HepG2 (cell line): ENCODE measurements around the gene AADACL4. TPM values are rescaled to one million over a fixed set of nuclear protein-coding genes. Genes with fewer than 3 reads are reported as not detected.

Source experiments
- GZF1 ChIP-seq: sonication (generic); formaldehyde crosslinking; IDR thresholded peaks from 2 replicates; pipeline ENCODE4 v1.5.1; 2020; ENCODE audit warnings: mild to moderate bottlenecking, missing genetic modification reagents
- KLF12 ChIP-seq: sonication (generic); formaldehyde crosslinking; IDR thresholded peaks from 2 replicates; pipeline ENCODE4 v1.4.0; 2020; ENCODE audit warnings: missing genetic modification reagents, borderline replicate concordance
- LCORL ChIP-seq, 2 experiments: fragments of 450-650 bp in 1 of 2; sonication (generic) in 1 of 2; formaldehyde crosslinking in 1 of 2; IDR thresholded peaks; 2 replicates each; pipeline versions ENCODE4 v1.5.0 to v1.6.1; 2017 to 2020; ENCODE audit warnings: antibody characterized with exemption in 1 of 2, missing genetic modification reagents in 1 of 2
- NCOA5 ChIP-seq: sonication (generic); formaldehyde crosslinking; IDR thresholded peaks from 2 replicates; pipeline ENCODE4 v1.4.0; 2020; ENCODE audit warnings: missing genetic modification reagents
- PAX8 ChIP-seq: sonication (generic); formaldehyde crosslinking; IDR thresholded peaks from 2 replicates; pipeline ENCODE4 v1.8.0; 2022; ENCODE audit warnings: mild to moderate bottlenecking, missing genetic modification reagents, borderline replicate concordance
- SNAPC2 ChIP-seq: sonication (generic); formaldehyde crosslinking; IDR thresholded peaks from 2 replicates; pipeline ENCODE4 v1.8.1; 2022; ENCODE audit warnings: mild to moderate bottlenecking, missing genetic modification reagents
- SP2 ChIP-seq: sonication (generic); formaldehyde crosslinking; IDR thresholded peaks from 2 replicates; pipeline ENCODE4 v1.5.1; 2020; ENCODE audit warnings: mild to moderate bottlenecking, missing genetic modification reagents
- ZBTB42 ChIP-seq: sonication (generic); formaldehyde crosslinking; IDR thresholded peaks from 2 replicates; pipeline ENCODE4 v1.5.0; 2020; ENCODE audit warnings: mild to moderate bottlenecking, missing genetic modification reagents
- ZNF230 ChIP-seq: sonication (generic); formaldehyde crosslinking; IDR thresholded peaks from 2 replicates; pipeline ENCODE4 v1.4.0; 2020; ENCODE audit warnings: mild to moderate bottlenecking, missing genetic modification reagents
- ZNF34 ChIP-seq: sonication (generic); formaldehyde crosslinking; IDR thresholded peaks from 2 replicates; pipeline ENCODE4 v1.4.0; 2020; ENCODE audit warnings: mild to moderate bottlenecking, missing genetic modification reagents, borderline replicate concordance
- ZNF557 ChIP-seq: sonication (generic); formaldehyde crosslinking; IDR thresholded peaks from 2 replicates; pipeline ENCODE4 v1.4.0; 2020; ENCODE audit warnings: missing genetic modification reagents
- ZNF879 ChIP-seq: sonication (generic); formaldehyde crosslinking; IDR thresholded peaks from 2 replicates; pipeline ENCODE4 v1.8.1; 2023; ENCODE audit warnings: missing genetic modification reagents
- ZSCAN12 ChIP-seq: sonication (generic); formaldehyde crosslinking; IDR thresholded peaks from 2 replicates; pipeline ENCODE4 v1.9.0; 2021; ENCODE audit warnings: mild to moderate bottlenecking, missing genetic modification reagents
- polyA plus RNA-seq, 8 experiments: library from polyadenylated mRNA; depleted of rRNA in 3 of 8; stranded (reverse) in 7 of 8; unstranded in 1 of 8; fragments of >200 nt; fragmentation: Illumina TruSeq in 4 of 8; extraction: Trizol in 4 of 8; gene quantifications; 2 replicates each; pipeline versions ENCODE4 v1.2.1 to v1.2.3, GENCODE V29; 2011 to 2016; ENCODE audit warnings: low read depth in 4 of 8, missing spikeins in 1 of 8, mixed read lengths in 1 of 8; ENCODE audit not compliant: insufficient read depth in 1 of 8
- total RNA-seq, 5 experiments: library from RNA; depleted of rRNA; stranded (reverse); fragments of >200 nt; fragmentation: Illumina TruSeq; extraction: Trizol; gene quantifications; 2 replicates each; pipeline ENCODE4 v1.2.3, GENCODE V29; 2016; ENCODE audit warnings: low read depth in 1 of 5
- TF ChIP-seq, protein P1 (sequence below): sonication (generic); formaldehyde crosslinking; IDR thresholded peaks from 2 replicates; pipeline ENCODE4 v1.4.0; 2020; ENCODE audit warnings: mild to moderate bottlenecking, missing genetic modification reagents
- TF ChIP-seq, protein P2 (sequence below): IDR thresholded peaks from 2 replicates; pipeline ENCODE4 v1.6.1; 2016; ENCODE audit warnings: missing biosample characterization, missing genetic modification reagents, low read depth
- TF ChIP-seq, protein P3 (sequence below): sonication (generic); formaldehyde crosslinking; IDR thresholded peaks from 2 replicates; pipeline ENCODE4 v1.5.0; 2020; ENCODE audit warnings: missing genetic modification reagents, mild to moderate bottlenecking, borderline replicate concordance
- TF ChIP-seq, protein P4 (sequence below), 2 experiments: IDR thresholded peaks; 2 replicates each; pipeline ENCODE4 v1.6.1; 2011 to 2012; ENCODE audit warnings: low read length in 2 of 2, borderline replicate concordance in 1 of 2, low read depth in 1 of 2, mild to moderate bottlenecking in 1 of 2, moderate library complexity in 1 of 2
- TF ChIP-seq, protein P5 (sequence below): IDR thresholded peaks from 2 replicates; pipeline ENCODE4 v1.6.1; 2016; ENCODE audit warnings: low read depth, control low read depth
- TF ChIP-seq, protein P6 (sequence below): sonication (generic); formaldehyde crosslinking; IDR thresholded peaks from 2 replicates; pipeline ENCODE4 v1.5.0; 2020; ENCODE audit warnings: missing genetic modification reagents

AADACL4 gene
- total and polyA plus RNA-seq, 2 of the 13 experiments (the other 11 are each of a cell fraction or from before 2014, with no cell fraction given) = not detected

DNA sequence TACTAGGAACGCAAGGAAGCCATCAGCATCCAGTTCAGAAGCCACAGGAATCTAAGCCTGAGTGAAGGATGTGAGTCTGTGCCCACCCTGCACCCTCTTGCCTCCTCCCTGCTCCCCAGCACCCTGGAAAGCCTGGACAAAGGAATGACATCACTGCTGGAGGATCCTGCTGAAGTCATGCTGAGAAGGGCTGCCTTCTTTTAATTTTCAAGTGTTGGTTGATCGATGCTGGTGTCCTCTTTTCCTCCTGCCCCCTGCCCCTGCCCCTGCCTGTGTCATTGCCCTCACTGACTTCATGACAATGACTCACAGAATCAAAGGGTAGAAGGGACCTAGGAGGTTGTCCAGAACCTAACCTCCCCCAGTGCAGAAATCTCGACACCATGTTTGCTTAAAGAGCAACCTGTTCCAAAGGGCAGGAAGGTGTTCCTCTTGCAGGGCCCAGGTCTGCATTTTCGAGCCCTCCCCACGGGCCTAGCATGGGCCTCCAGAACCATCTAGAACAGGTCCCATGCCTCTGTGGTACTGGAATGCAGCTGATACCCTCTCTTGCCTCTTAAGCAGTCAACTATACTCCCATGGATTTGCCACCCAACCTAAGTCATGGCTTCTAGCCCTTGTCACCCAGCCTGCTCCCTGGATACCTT is 35.5 kb upstream of the AADACL4 start (continued):
- TF ChIP-seq ZSCAN12 (no peak), PAX8 (CRISPR knock-in tag) (no peak), SP2 (no peak), KLF12 (CRISPR knock-in tag) (no peak), GZF1 (CRISPR knock-in tag) (no peak), ZNF557 (CRISPR knock-in tag) (no peak), NCOA5 (no peak), LCORL (IDR thresholded peaks at IDR 0.05) (no peak), LCORL (CRISPR knock-in tag; IDR thresholded peaks at IDR 0.05) (peak; percentile 79), ZNF230 (CRISPR knock-in tag) (no peak), ZNF34 (CRISPR knock-in tag) (no peak), ZNF879 (CRISPR knock-in tag) (no peak), ZBTB42 (no peak), SNAPC2 (no peak)
- TF ChIP-seq, protein P1, sequence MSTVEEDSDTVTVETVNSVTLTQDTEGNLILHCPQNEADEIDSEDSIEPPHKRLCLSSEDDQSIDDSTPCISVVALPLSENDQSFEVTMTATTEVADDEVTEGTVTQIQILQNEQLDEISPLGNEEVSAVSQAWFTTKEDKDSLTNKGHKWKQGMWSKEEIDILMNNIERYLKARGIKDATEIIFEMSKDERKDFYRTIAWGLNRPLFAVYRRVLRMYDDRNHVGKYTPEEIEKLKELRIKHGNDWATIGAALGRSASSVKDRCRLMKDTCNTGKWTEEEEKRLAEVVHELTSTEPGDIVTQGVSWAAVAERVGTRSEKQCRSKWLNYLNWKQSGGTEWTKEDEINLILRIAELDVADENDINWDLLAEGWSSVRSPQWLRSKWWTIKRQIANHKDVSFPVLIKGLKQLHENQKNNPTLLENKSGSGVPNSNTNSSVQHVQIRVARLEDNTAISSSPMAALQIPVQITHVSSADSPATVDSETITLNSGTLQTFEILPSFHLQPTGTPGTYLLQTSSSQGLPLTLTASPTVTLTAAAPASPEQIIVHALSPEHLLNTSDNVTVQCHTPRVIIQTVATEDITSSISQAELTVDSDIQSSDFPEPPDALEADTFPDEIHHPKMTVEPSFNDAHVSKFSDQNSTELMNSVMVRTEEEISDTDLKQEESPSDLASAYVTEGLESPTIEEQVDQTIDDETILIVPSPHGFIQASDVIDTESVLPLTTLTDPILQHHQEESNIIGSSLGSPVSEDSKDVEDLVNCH (CRISPR knock-in tag) = no peak
- TF ChIP-seq, protein P2, sequence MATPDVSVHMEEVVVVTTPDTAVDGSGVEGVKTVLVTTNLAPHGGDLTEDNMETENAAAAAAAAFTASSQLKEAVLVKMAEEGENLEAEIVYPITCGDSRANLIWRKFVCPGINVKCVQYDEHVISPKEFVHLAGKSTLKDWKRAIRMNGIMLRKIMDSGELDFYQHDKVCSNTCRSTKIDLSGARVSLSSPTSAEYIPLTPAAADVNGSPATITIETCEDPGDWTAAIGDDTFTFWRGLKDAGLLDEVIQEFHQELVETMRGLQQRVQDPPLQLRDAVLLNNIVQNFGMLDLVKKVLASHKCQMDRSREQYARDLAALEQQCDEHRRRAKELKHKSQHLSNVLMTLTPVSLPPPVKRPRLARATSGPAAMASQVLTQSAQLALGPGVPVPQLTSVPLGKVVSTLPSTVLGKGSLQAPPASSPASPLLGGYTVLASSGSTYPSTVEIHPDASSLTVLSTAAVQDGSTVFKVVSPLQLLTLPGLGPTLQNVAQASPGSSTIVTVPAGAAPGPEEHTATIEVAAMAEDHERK (CRISPR knock-in tag) = no peak
- TF ChIP-seq, protein P3, sequence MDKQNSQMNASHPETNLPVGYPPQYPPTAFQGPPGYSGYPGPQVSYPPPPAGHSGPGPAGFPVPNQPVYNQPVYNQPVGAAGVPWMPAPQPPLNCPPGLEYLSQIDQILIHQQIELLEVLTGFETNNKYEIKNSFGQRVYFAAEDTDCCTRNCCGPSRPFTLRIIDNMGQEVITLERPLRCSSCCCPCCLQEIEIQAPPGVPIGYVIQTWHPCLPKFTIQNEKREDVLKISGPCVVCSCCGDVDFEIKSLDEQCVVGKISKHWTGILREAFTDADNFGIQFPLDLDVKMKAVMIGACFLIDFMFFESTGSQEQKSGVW = no peak
- TF ChIP-seq, protein P4, sequence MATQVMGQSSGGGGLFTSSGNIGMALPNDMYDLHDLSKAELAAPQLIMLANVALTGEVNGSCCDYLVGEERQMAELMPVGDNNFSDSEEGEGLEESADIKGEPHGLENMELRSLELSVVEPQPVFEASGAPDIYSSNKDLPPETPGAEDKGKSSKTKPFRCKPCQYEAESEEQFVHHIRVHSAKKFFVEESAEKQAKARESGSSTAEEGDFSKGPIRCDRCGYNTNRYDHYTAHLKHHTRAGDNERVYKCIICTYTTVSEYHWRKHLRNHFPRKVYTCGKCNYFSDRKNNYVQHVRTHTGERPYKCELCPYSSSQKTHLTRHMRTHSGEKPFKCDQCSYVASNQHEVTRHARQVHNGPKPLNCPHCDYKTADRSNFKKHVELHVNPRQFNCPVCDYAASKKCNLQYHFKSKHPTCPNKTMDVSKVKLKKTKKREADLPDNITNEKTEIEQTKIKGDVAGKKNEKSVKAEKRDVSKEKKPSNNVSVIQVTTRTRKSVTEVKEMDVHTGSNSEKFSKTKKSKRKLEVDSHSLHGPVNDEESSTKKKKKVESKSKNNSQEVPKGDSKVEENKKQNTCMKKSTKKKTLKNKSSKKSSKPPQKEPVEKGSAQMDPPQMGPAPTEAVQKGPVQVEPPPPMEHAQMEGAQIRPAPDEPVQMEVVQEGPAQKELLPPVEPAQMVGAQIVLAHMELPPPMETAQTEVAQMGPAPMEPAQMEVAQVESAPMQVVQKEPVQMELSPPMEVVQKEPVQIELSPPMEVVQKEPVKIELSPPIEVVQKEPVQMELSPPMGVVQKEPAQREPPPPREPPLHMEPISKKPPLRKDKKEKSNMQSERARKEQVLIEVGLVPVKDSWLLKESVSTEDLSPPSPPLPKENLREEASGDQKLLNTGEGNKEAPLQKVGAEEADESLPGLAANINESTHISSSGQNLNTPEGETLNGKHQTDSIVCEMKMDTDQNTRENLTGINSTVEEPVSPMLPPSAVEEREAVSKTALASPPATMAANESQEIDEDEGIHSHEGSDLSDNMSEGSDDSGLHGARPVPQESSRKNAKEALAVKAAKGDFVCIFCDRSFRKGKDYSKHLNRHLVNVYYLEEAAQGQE (IDR thresholded peaks at IDR 0.05; ENCODE audit: borderline replicate concordance in 1 of 2, low read depth in 1 of 2, low read length in 2 of 2) = no peak
- TF ChIP-seq, protein P5, sequence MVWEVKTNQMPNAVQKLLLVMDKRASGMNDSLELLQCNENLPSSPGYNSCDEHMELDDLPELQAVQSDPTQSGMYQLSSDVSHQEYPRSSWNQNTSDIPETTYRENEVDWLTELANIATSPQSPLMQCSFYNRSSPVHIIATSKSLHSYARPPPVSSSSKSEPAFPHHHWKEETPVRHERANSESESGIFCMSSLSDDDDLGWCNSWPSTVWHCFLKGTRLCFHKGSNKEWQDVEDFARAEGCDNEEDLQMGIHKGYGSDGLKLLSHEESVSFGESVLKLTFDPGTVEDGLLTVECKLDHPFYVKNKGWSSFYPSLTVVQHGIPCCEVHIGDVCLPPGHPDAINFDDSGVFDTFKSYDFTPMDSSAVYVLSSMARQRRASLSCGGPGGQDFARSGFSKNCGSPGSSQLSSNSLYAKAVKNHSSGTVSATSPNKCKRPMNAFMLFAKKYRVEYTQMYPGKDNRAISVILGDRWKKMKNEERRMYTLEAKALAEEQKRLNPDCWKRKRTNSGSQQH (CRISPR knock-in tag) = no peak
- TF ChIP-seq, protein P6, sequence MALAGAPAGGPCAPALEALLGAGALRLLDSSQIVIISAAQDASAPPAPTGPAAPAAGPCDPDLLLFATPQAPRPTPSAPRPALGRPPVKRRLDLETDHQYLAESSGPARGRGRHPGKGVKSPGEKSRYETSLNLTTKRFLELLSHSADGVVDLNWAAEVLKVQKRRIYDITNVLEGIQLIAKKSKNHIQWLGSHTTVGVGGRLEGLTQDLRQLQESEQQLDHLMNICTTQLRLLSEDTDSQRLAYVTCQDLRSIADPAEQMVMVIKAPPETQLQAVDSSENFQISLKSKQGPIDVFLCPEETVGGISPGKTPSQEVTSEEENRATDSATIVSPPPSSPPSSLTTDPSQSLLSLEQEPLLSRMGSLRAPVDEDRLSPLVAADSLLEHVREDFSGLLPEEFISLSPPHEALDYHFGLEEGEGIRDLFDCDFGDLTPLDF (CRISPR knock-in tag) = no peak
